UCSD-AML1 (cell line): ENCODE measurements around the gene RBM6.
"Not testable (repeated sequence)": the region's sequence is repeated elsewhere in the genome, so short reads cannot be mapped to it uniquely, and the experiment has no call there.

Experiments
- DNase-seq: peaks from one replicate; lab custom pipeline; 2025; ENCODE audit not compliant: unreplicated experiment; lab: John Stamatoyannopoulos, UW

The RBM6 gene

GRCh38 chr3:49976942-49977341, 37.0 kb downstream of the RBM6 start:
- no peak for DNase-seq

GRCh38 chr3:49984394-49984793, 44.4 kb downstream of the RBM6 start:
- DNase-seq: no peak

- no peak for DNase-seq
These were observed 52.4 kb downstream of the RBM6 start for GRCh38 chr3:49992326-49992725.

- DNase-seq: no peak
These were observed 54.5 kb downstream of the RBM6 start for GRCh38 chr3:49994476-49994875.

GRCh38 chr3:49996016-49996415, 56.1 kb downstream of the RBM6 start:
- DNase-seq: no peak

- DNase-seq: no peak
These were observed 57.9 kb downstream of the RBM6 start for GRCh38 chr3:49997862-49998261.

- no peak for DNase-seq
These were observed 58.4 kb downstream of the RBM6 start for GRCh38 chr3:49998326-49998725.

GRCh38 chr3:50001511-50001910, 61.6 kb downstream of the RBM6 start:
- DNase-seq: no peak

- no peak for DNase-seq
These were observed 63.3 kb downstream of the RBM6 start for GRCh38 chr3:50003216-50003615.

- DNase-seq: no peak
These were observed 63.9 kb downstream of the RBM6 start for GRCh38 chr3:50003824-50004223.

GRCh38 chr3:50008931-50009330, 69.0 kb downstream of the RBM6 start:
- DNase-seq: no peak

- DNase-seq: no peak
These were observed 71.0 kb downstream of the RBM6 start for GRCh38 chr3:50010959-50011358.

- DNase-seq: no peak
These were observed 76.0 kb downstream of the RBM6 start for GRCh38 chr3:50015918-50016317.

- DNase-seq: no peak
These were observed 88.4 kb downstream of the RBM6 start for GRCh38 chr3:50028346-50028745.

GRCh38 chr3:50031201-50031600, 91.3 kb downstream of the RBM6 start:
- not testable (repeated sequence) for DNase-seq

GRCh38 chr3:50044976-50045375, 105.0 kb downstream of the RBM6 start:
- no peak for DNase-seq

GRCh38 chr3:50047426-50047825, 107.5 kb downstream of the RBM6 start:
- no peak for DNase-seq

GRCh38 chr3:50050361-50050760, 110.4 kb downstream of the RBM6 start:
- DNase-seq: no peak

GRCh38 chr3:50057756-50058155, 117.8 kb downstream of the RBM6 start:
- no peak for DNase-seq

GRCh38 chr3:50068134-50068533, 128.2 kb downstream of the RBM6 start:
- no peak for DNase-seq

GRCh38 chr3:50078091-50078490, 138.1 kb downstream of the RBM6 start:
- no peak for DNase-seq

- DNase-seq: no peak
These were observed 138.7 kb downstream of the RBM6 start for GRCh38 chr3:50078622-50079021.

- not testable (repeated sequence) for DNase-seq
These were observed 145.0 kb downstream of the RBM6 start for GRCh38 chr3:50084951-50085350.
